Caco-2 (cell line): ENCODE data around the gene ABCC4. TPM values are rescaled to one million over a fixed set of nuclear protein-coding genes. Genes with fewer than 3 reads are reported as not detected.

Source experiments
- BruUV-seq: library from RNA; stranded (reverse); fragments of 400-500 nt; replicated peaks from 2 replicates; lab custom pipeline; 2021; lab: Mats Ljungman, UMichigan
- CTCF ChIA-PET: fragments of 300-600 bp; sonication (Branson Sonifier 250); formaldehyde crosslinking; loops from one replicate; lab custom pipeline; 2022; ENCODE audit warnings: antibody characterized with exemption; lab: Charles Lee
- POLR2A ChIA-PET: fragments of 300-600 bp; sonication (Branson Sonifier 250); formaldehyde crosslinking; loops from one replicate; lab custom pipeline; 2022; ENCODE audit warnings: antibody characterized with exemption; lab: Charles Lee
- DNase-seq, 2 experiments: peaks; one replicate each; pipeline versions ENCODE4 v3.0.0 to v3.0.0-alpha.2; 2020 to 2022
- H3K27me3 ChIP-seq: replicated peaks from 2 replicates; pipeline ENCODE4 v1.6.0; 2011; ENCODE audit warnings: low read length; ENCODE audit not compliant: control insufficient read depth, insufficient read depth
- H3K36me3 ChIP-seq: 2 replicates; pipeline ENCODE4 v1.5.1; 2011; ENCODE audit warnings: low read length; ENCODE audit not compliant: control insufficient read depth, insufficient read depth
- H3K4me1 ChIP-seq: fragments of 250-450 bp; sonication (Bioruptor Pico); 2 replicates; pipeline ENCODE4 v1.5.1; 2020; ENCODE audit warnings: mild to moderate bottlenecking
- H3K4me3 ChIP-seq: 2 replicates; pipeline ENCODE4 v1.5.1; 2011; ENCODE audit warnings: low read depth, mild to moderate bottlenecking, control low read depth, low read length
- H3K9me3 ChIP-seq: fragments of 250-450 bp; sonication (Bioruptor Pico); 2 replicates; pipeline ENCODE4 v1.5.1; 2020; ENCODE audit warnings: mild to moderate bottlenecking, moderate library complexity
- H3K27ac Mint-ChIP-seq: one replicate; pipeline ENCODE4 v1.8.0; 2022; ENCODE audit warnings: mixed read lengths; ENCODE audit not compliant: unreplicated experiment
- H3K27me3 Mint-ChIP-seq: one replicate; pipeline ENCODE4 v1.8.0; 2022; ENCODE audit warnings: mixed read lengths; ENCODE audit not compliant: insufficient read depth, unreplicated experiment
- H3K36me3 Mint-ChIP-seq: one replicate; pipeline ENCODE4 v1.8.0; 2022; ENCODE audit warnings: mild to moderate bottlenecking, mixed read lengths; ENCODE audit not compliant: insufficient read depth, unreplicated experiment
- H3K4me1 Mint-ChIP-seq: one replicate; pipeline ENCODE4 v1.8.0; 2022; ENCODE audit warnings: low read depth, mixed read lengths; ENCODE audit not compliant: unreplicated experiment
- H3K4me3 Mint-ChIP-seq: one replicate; pipeline ENCODE4 v1.8.0; 2022; ENCODE audit warnings: mild to moderate bottlenecking, moderate library complexity, mixed read lengths; ENCODE audit not compliant: unreplicated experiment
- H3K9me3 Mint-ChIP-seq: one replicate; pipeline ENCODE4 v1.8.0; 2022; ENCODE audit warnings: mixed read lengths; ENCODE audit not compliant: unreplicated experiment
- CTCF ChIP-seq, 2 experiments: fragments of 200-600 bp in 1 of 2; IDR thresholded peaks; 1 replicate in 1 of 2; 2 replicates in 1 of 2; pipeline versions ENCODE4 v1.5.1 to v1.8.0; 2011 to 2022; ENCODE audit warnings: antibody characterized with exemption in 1 of 2, control low read depth in 1 of 2, inconsistent platforms in 1 of 2, low read depth in 1 of 2, low read length in 1 of 2, mild to moderate bottlenecking in 1 of 2, moderate library complexity in 1 of 2; ENCODE audit not compliant: insufficient read depth in 1 of 2, severe bottlenecking in 1 of 2, unreplicated experiment in 1 of 2
- intact Hi-C: fragments of 100-400 bp; cut with micrococcal nuclease; formaldehyde crosslinking; loops from one replicate; pipeline ENCODE4 v1.10.0; 2022; ENCODE audit not compliant: unreplicated experiment
- total RNA-seq: library from RNA; stranded (reverse); gene quantifications from 2 replicates; pipeline ENCODE4 v1.2.3, GENCODE V29; 2022

ABCC4 gene
- total RNA-seq, 1 experiment from 2014 or later, result 51.9 TPM

- Histone ChIP-seq H3K9me3 (no peaks in the 10 kb centered on the region), H3K27me3 (no peaks in the 10 kb centered on the region), H3K4me3 (no peak overlapping the region), H3K4me1 (no peaks in the 10 kb centered on the region), H3K36me3 (no peaks in the 10 kb centered on the region; the same call in 1 of the 2 replicates)
- no peaks in the 10 kb centered on the region for H3K27me3 Mint-ChIP-seq
- no peak for DNase-seq
- ChIA-PET CTCF (no interaction called here), POLR2A (no interaction called here)
- H3K27ac Mint-ChIP-seq, result no peak overlapping the region
- H3K36me3 Mint-ChIP-seq, result peaks cover 25% of the 10 kb centered on the region
- TF ChIP-seq CTCF (IDR thresholded peaks at IDR 0.05; ENCODE audit: insufficient read depth in 1 of 2, low read depth in 1 of 2, low read length in 1 of 2, severe bottlenecking in 1 of 2, unreplicated experiment in 1 of 2), result no peak
- BruUV-seq, result no TSS peak
- H3K4me3 Mint-ChIP-seq, result no peak overlapping the region
- no peaks in the 10 kb centered on the region for H3K4me1 Mint-ChIP-seq
- intact Hi-C loops, result no loop called here
- H3K9me3 Mint-ChIP-seq, result no peaks in the 10 kb centered on the region
Measured at GRCh38 chr13:95060014-95060519, 241.2 kb downstream of the ABCC4 start.

GRCh38 chr13:95059306-95059705 is 241.9 kb downstream of the ABCC4 start:
- TF ChIP-seq CTCF (IDR thresholded peaks at IDR 0.05; ENCODE audit: insufficient read depth in 1 of 2, low read depth in 1 of 2, low read length in 1 of 2, severe bottlenecking in 1 of 2, unreplicated experiment in 1 of 2), result no peak
- Histone ChIP-seq H3K9me3 (no peaks in the 10 kb centered on the region), H3K36me3 (no peaks in the 10 kb centered on the region; the same call in 1 of the 2 replicates), H3K4me3 (no peak overlapping the region), H3K27me3 (no peaks in the 10 kb centered on the region), H3K4me1 (no peaks in the 10 kb centered on the region)
- no peak for DNase-seq
- Mint-ChIP-seq H3K9me3 (no peaks in the 10 kb centered on the region), H3K27ac (no peak overlapping the region), H3K4me3 (no peak overlapping the region), H3K4me1 (no peaks in the 10 kb centered on the region), H3K27me3 (no peaks in the 10 kb centered on the region), H3K36me3 (peaks cover 25% of the 10 kb centered on the region)
- intact Hi-C loops, result no loop called here
- BruUV-seq, result no TSS peak
- CTCF ChIA-PET, result no interaction called here
- POLR2A ChIA-PET, result no interaction called here

GRCh38 chr13:95058680-95059079 is 242.6 kb downstream of the ABCC4 start:
- no peaks in the 10 kb centered on the region for H3K9me3 Mint-ChIP-seq
- no peaks in the 10 kb centered on the region for H3K27me3 Mint-ChIP-seq
- H3K36me3 ChIP-seq, result no peaks in the 10 kb centered on the region; the same call in 1 of the 2 replicates
- TF ChIP-seq CTCF (IDR thresholded peaks at IDR 0.05; ENCODE audit: insufficient read depth in 1 of 2, low read depth in 1 of 2, low read length in 1 of 2, severe bottlenecking in 1 of 2, unreplicated experiment in 1 of 2), result no peak
- H3K4me1 Mint-ChIP-seq, result no peaks in the 10 kb centered on the region
- BruUV-seq, result no TSS peak
- H3K27ac Mint-ChIP-seq, result no peak overlapping the region
- H3K4me3 Mint-ChIP-seq, result no peak overlapping the region
- intact Hi-C loops, result no loop called here
- DNase-seq, result no peak
- ChIA-PET CTCF (no interaction called here), POLR2A (no interaction called here)
- H3K4me3 ChIP-seq, result no peak overlapping the region
- no peaks in the 10 kb centered on the region for H3K27me3 ChIP-seq
- peaks cover 25% of the 10 kb centered on the region for H3K36me3 Mint-ChIP-seq
- no peaks in the 10 kb centered on the region for H3K4me1 ChIP-seq
- no peaks in the 10 kb centered on the region for H3K9me3 ChIP-seq
